Aorta (tissue), 5 donors: ENCODE results near the gene FAM110C. TPM values are rescaled to one million over a fixed set of nuclear protein-coding genes. Genes with fewer than 3 reads are reported as not detected.
"Not testable (repeated sequence)": the region's sequence is repeated elsewhere in the genome, so short reads cannot be mapped to it uniquely, and the experiment has no call there.

Experiments used
- ATAC-seq: fragments of 200-7000 bp; cut with Tn5 transposase; one replicate; pipeline ENCODE4 v1.9.1; 2022; ENCODE audit warnings: moderate library complexity; ENCODE audit not compliant: low FRiP score
- DNase-seq, 2 donors: peaks; one replicate each; pipeline ENCODE4 v3.0.0-alpha.2; 2020
- H3K27ac ChIP-seq, 2 donors: one replicate each; pipeline ENCODE4 v1.5.1; 2013; ENCODE audit warnings: low read length in 2 of 2, mild to moderate bottlenecking in 2 of 2, moderate library complexity in 2 of 2, control low read depth in 1 of 2, inconsistent platforms in 1 of 2, low read depth in 1 of 2
- H3K27me3 ChIP-seq, 2 donors: one replicate each; pipeline ENCODE4 v1.6.1; 2013; ENCODE audit warnings: control low read depth in 1 of 2, low read length in 1 of 2, mild to moderate bottlenecking in 1 of 2, moderate library complexity in 1 of 2; ENCODE audit not compliant: insufficient read depth in 2 of 2, control insufficient read depth in 1 of 2
- H3K36me3 ChIP-seq, 2 donors: one replicate each; pipeline ENCODE4 v1.6.1; 2013; ENCODE audit warnings: control low read depth in 1 of 2, low read length in 1 of 2, mild to moderate bottlenecking in 1 of 2; ENCODE audit not compliant: insufficient read depth in 2 of 2, control insufficient read depth in 1 of 2
- H3K4me1 ChIP-seq, 2 donors: one replicate each; pipeline ENCODE4 v1.6.1; 2013; ENCODE audit warnings: low read length in 2 of 2, control low read depth in 1 of 2, mild to moderate bottlenecking in 1 of 2, moderate library complexity in 1 of 2; ENCODE audit not compliant: insufficient read depth in 2 of 2, control insufficient read depth in 1 of 2
- H3K4me3 ChIP-seq, 2 donors: one replicate each; pipeline ENCODE4 v1.5.1; 2013; ENCODE audit warnings: low read length in 2 of 2, control low read depth in 1 of 2, mild to moderate bottlenecking in 1 of 2
- H3K9me3 ChIP-seq: one replicate; pipeline ENCODE4 v1.6.1; 2013; ENCODE audit warnings: mild to moderate bottlenecking, low read length; ENCODE audit not compliant: control insufficient read depth
- WGBS, 2 donors: extraction: QIAGEN DNeasy Blood & Tissue Kit; methylation state at CpG; one replicate each; pipeline ENCODE4 v1.1.7; 2013; 5-methylcytosine and 5-hydroxymethylcytosine counted together
- intact Hi-C, 2 donors: fragments of 100-400 bp; cut with DNase I; formaldehyde crosslinking; loops; one replicate each; pipeline versions ENCODE4 v1.14.2 to v1.15.0; 2022
- polyA plus RNA-seq, 2 donors: library from polyadenylated mRNA; stranded (reverse); fragments of 200-250 nt; gene quantifications; one replicate each; pipeline ENCODE4 v1.2.3, GENCODE V29; 2013
- total RNA-seq, 2 donors: library from RNA; stranded (reverse); fragmentation: NEBNext Ultra II Directional; extraction: Animal tissue kit (Norgen Biotek cat#: 25700); gene quantifications; one replicate each; pipeline ENCODE4 v1.2.1, GENCODE V29; 2021
- donor health status: healthy with polysubstance abuse.
- donor health status: Bipolar disorder and iron deficiency.
- donor health status: DM: no; HTN: no; CAD: no.
- donor health status: DM: no; HTN: no; CAD: no.
- donor health status: DM: yes; HTN: yes; CAD: no.

FAM110C gene
- total and polyA plus RNA-seq, 4 donors = 1.00 to 4.5 (median 3.4) TPM

DNA sequence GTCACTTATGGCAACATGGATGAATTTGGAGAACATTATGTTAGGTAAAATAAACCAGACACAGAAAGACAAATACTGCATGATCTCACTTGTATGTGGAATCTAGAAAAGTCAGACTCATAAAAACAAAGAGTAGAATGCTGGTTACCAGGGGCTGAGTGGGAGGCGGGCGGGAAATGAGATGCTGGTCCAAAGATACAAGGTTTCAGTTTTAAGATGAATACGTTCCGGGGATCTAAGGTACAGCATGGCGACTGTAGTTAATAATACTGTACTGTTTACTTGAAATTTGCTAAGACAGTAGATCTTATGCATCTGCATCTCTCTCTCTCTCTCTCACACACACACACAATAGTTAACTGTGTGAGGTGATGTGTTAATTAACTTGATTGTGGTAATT is 14.2 kb downstream of the FAM110C start:
- Histone ChIP-seq H3K9me3 (no peaks in the 10 kb centered on the region), H3K36me3 (no peaks in the 10 kb centered on the region), H3K27ac (no peak overlapping the region), H3K4me1 (no peaks in the 10 kb centered on the region), H3K4me3 (no peak overlapping the region), H3K27me3 (no peaks in the 10 kb centered on the region)
- intact Hi-C loops = no loop called here
- DNase-seq = no peak
- no peak for ATAC-seq
- 91 to 92% methylated on average over 5 of the region's 5 CpGs for WGBS, 2 donors

DNA sequence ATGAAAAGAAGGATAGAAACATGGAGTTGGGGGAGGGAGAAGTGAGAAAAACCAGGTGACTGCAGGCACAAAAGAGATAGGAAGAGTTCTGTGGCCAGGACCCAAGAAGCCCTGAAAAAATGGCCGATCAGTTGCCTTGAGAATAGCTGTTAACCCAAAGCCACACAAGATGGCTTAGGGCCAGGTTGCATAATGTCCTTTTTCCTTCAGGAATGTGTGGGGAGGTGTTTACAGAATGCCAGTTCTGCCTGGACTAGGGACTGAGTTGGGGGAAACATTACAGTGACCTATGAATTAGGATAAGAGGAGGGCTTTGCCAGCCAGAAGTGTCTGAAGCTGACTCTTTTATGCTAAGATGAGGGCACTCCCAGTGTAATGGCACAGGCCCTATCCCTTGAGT is 17.1 kb downstream of the FAM110C start:
- Histone ChIP-seq H3K4me1 (no peaks in the 10 kb centered on the region), H3K27me3 (no peaks in the 10 kb centered on the region), H3K4me3 (no peak overlapping the region), H3K36me3 (no peaks in the 10 kb centered on the region), H3K9me3 (no peaks in the 10 kb centered on the region), H3K27ac (no peak overlapping the region)
- 64 to 73% methylated on average over 1 of the region's 1 CpG for WGBS, 2 donors
- intact Hi-C loops = no loop called here
- no peak for ATAC-seq
- no peak for DNase-seq

DNA sequence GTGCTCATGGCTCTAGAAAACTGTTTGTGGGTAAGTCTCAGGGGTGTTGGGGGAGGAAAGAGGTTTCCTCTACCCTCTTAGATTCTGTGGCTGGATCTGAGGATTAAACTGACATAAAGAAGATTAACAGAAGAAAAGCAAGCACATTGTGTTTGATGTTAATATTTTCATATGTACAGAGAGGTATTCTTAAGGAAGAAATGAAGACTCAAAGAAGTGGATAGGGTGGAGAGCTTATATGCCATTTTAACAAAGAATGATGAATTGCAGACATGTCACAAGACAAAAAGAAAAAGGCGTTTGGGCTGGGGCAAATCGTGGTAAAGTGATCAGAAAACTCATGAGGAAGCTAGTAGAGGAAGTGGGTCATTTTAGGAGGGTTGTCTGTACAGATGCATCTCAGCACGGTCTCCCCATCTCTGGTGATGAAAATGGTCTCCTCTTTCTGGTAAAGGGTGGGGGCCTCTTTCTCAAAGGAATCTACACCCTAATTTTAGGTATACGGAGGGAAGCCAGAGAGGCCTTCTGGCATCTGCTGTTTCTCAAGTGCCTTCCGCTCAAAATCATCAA is 17.8 kb downstream of the FAM110C start:
- peaks cover 0 to 2% of the 10 kb centered on the region in 2 donors for H3K27me3 ChIP-seq
- no peaks in the 10 kb centered on the region for H3K36me3 ChIP-seq
- H3K27ac ChIP-seq = no peak overlapping the region
- no peak overlapping the region for H3K4me3 ChIP-seq
- no peak for ATAC-seq
- intact Hi-C loops = no loop called here
- DNase-seq = no peak
- 74 to 82% methylated on average over 5 of the region's 5 CpGs for WGBS, 2 donors
- H3K9me3 ChIP-seq = no peaks in the 10 kb centered on the region
- no peaks in the 10 kb centered on the region for H3K4me1 ChIP-seq

DNA sequence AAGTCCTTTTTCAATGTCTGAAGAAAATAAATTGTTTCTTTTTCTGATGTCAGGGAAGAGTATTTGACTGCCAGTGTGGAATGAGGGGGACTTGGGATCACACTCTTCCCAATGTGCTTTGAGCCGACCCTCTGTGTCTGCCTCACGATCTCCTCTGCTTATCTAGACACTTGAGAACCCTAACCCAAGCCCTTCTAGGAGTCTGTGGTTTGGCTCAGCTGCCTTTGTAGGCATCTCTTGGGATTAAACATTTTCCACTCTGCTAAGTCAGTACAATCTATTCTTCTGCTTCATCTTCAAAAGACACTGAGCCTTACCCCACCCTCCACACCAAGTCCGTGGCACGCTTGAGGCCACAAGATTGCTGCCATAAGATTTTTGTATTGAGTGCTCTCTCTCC is 19.4 kb downstream of the FAM110C start:
- WGBS, 2 donors = 79 to 81% methylated on average over 4 of the region's 4 CpGs

DNA sequence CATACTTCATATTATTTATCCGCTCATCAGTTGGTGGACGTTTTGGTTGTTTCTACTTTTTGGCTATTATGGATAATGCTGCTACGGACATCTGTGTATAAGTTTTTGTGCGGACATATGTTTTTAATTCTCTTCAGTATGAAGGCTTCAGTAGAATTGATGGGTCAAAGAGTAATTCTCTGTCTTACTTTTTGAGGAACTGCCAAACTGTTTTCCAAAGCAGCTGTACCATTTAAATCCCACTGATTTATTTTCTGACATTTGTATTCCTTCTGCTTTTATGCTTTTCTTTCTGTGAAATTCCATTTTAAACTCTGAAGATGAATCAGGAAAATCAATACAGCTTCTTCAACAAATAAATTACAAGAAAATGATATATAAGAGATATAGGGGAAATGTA is 20.8 kb downstream of the FAM110C start:
- Histone ChIP-seq H3K4me1 (no peaks in the 10 kb centered on the region), H3K4me3 (no peak overlapping the region), H3K27me3 (peaks cover 0 to 2% of the 10 kb centered on the region in 2 donors), H3K36me3 (no peaks in the 10 kb centered on the region), H3K27ac (no peak overlapping the region), H3K9me3 (no peaks in the 10 kb centered on the region)
- ATAC-seq = no peak
- no peak for DNase-seq
- 73 to 84% methylated on average over 4 of the region's 4 CpGs for WGBS, 2 donors
- intact Hi-C loops = no loop called here

More for the DNA sequence above, 19.4 kb downstream of the FAM110C start:
- DNase-seq = no peak
- Histone ChIP-seq H3K4me3 (no peak overlapping the region), H3K9me3 (no peaks in the 10 kb centered on the region), H3K27ac (no peak overlapping the region), H3K36me3 (no peaks in the 10 kb centered on the region), H3K27me3 (peaks cover 0 to 2% of the 10 kb centered on the region in 2 donors), H3K4me1 (no peaks in the 10 kb centered on the region)
- intact Hi-C loops = no loop called here
- ATAC-seq = no peak

DNA sequence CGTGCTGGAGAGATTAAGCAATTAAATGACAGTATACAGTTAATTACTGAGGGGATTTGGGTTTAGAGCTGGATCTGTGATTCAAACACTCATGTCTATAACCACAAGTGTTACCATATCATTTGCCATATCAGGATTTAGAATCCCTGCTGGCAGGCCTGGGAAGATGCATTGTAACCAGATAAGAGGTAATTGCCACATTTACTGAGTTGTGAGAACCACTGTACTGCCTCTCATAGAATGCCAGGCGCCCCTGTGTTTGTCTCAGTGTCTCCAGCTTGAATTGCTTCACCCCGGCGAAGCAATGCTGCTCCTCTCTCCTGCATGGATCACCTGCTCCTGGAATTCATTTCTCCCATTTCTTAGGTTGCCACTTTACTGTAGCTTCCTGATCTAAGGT is 21.7 kb downstream of the FAM110C start:
- H3K27me3 ChIP-seq, H3K36me3 ChIP-seq, H3K4me3 ChIP-seq, DNase-seq, H3K27ac ChIP-seq, intact Hi-C loops, H3K4me1 ChIP-seq, H3K9me3 ChIP-seq, ATAC-seq: not testable (repeated sequence)
- 77 to 83% methylated on average over 4 of the region's 4 CpGs for WGBS, 2 donors

DNA sequence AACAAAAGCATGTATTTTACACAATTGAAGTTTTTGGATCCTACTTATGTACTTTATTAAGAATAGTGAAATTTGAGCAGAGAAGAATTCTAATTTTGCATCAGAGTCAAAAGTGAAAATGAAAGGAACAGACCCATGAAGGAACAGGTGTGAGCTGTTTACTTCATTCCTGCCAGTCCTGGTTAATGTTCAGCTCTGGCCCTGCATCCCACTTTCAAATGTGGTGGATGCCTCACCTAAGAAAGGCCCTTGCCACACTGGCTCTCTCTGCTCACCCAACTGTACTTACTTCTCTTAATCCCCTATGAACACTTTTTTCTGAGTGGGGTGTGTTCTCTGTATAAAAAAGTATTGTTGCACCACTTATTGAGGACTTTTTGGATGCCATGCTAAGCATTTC is 22.2 kb downstream of the FAM110C start:
- Histone ChIP-seq H3K36me3 (no peaks in the 10 kb centered on the region), H3K4me3 (no peak overlapping the region), H3K4me1 (no peaks in the 10 kb centered on the region), H3K9me3 (no peaks in the 10 kb centered on the region), H3K27ac (no peak overlapping the region), H3K27me3 (peaks cover 0 to 2% of the 10 kb centered on the region in 2 donors)
- intact Hi-C loops = no loop called here
- ATAC-seq (no peak), DNase-seq (no peak)

DNA sequence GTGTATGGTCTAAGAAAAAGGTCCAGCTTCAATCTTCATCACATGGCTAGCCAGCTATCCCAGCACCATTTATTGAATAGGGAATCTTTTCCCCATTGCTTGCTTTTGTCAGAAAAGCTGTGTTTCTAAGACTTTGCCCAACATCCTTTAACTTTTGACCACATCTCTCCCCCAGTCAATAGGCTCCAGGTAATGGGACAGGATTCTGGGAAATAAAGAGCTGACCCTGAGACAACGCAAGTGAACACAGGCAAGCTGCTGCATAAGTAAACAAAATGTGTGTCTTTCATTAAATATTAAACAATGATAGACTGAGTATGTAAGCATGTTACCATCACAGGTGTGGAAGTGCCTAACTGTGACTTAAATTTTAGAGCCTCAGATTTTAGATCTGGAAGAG is 23.0 kb downstream of the FAM110C start:
- intact Hi-C loops = no loop called here
- Histone ChIP-seq H3K36me3 (no peaks in the 10 kb centered on the region), H3K27ac (no peak overlapping the region), H3K4me3 (no peak overlapping the region), H3K27me3 (peaks cover 0 to 3% of the 10 kb centered on the region in 2 donors), H3K9me3 (no peaks in the 10 kb centered on the region), H3K4me1 (no peaks in the 10 kb centered on the region)
- DNase-seq (no peak), ATAC-seq (no peak)
- WGBS, 2 donors = 93 to 100% methylated on average over 1 of the region's 1 CpG

DNA sequence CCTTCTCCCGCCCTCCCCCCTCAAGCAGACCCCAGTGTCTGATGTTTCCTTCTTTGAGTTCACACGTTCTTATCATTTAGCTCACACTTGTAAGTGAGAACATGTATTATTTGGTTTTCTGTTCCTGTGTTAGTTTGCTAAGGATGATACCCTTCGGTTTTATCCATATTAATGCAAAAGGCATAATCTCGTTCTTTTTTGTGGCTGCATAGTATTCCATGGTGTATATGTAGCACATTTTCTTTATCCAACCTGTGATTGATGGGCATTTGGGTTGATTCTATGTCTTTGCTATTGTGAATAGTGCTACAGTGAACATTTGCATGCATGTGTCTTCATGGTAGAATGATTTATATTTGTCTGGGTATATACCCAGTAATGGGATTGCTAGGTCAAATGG is 24.1 kb downstream of the FAM110C start:
- intact Hi-C loops, H3K4me3 ChIP-seq, ATAC-seq, H3K27me3 ChIP-seq, H3K9me3 ChIP-seq, H3K4me1 ChIP-seq, DNase-seq, H3K36me3 ChIP-seq, H3K27ac ChIP-seq: not testable (repeated sequence)
- 79 to 91% methylated on average over 4 of the region's 4 CpGs for WGBS, 2 donors
